H1 (cell line): Measurements from ENCODE around the gene SMIM44. TPM values are rescaled to one million over a fixed set of nuclear protein-coding genes. Genes with fewer than 3 reads are reported as not detected.

Source experiments
- CTCF ChIA-PET: fragments of 300-600 bp; sonication (Branson Sonifier 250); formaldehyde crosslinking; loops from one replicate; lab custom pipeline; 2021; ENCODE audit not compliant: partially characterized antibody; lab: Charles Lee
- POLR2A ChIA-PET: fragments of 300-600 bp; sonication (Branson Sonifier 250); formaldehyde crosslinking; loops from one replicate; lab custom pipeline; 2021; ENCODE audit warnings: inconsistent platforms; ENCODE audit not compliant: partially characterized antibody; lab: Charles Lee
- DNase-seq, 2 experiments: peaks; one replicate each; pipeline versions ENCODE4 v3.0.0 to v3.0.0-alpha.2; 2010 to 2022; ENCODE audit warnings: low spot score in 2 of 2, low read depth in 1 of 2, mixed read lengths in 1 of 2
- FAIRE-seq: peaks from 2 replicates; lab custom pipeline; 2011; peaks lifted over from hg19 to GRCh38; lab: Jason Lieb, UNC
- H2AFZ ChIP-seq: 2 replicates; pipeline ENCODE4 v1.8.1; 2012; ENCODE audit warnings: low read length, inconsistent platforms
- H2AK5ac ChIP-seq: 2 replicates; pipeline ENCODE4 v1.6.1; 2013; ENCODE audit warnings: low read depth, low read length
- H2BK120ac ChIP-seq: replicated peaks from 2 replicates; pipeline ENCODE3; 2013; ENCODE audit warnings: low read depth, low read length, inconsistent platforms
- H2BK12ac ChIP-seq: 2 replicates; pipeline ENCODE4 v1.6.1; 2013; ENCODE audit warnings: low read depth, low read length
- H2BK15ac ChIP-seq: 2 replicates; pipeline ENCODE4 v1.6.1; 2013; ENCODE audit warnings: low read length
- H2BK20ac ChIP-seq: 2 replicates; pipeline ENCODE4 v1.6.1; 2013; ENCODE audit warnings: low read length
- H2BK5ac ChIP-seq: 2 replicates; pipeline ENCODE4 v1.6.1; 2013; ENCODE audit warnings: low read depth, low read length
- H3K14ac ChIP-seq: 2 replicates; pipeline ENCODE4 v1.6.1; 2013; ENCODE audit warnings: inconsistent platforms; ENCODE audit not compliant: insufficient read length
- H3K18ac ChIP-seq: 2 replicates; pipeline ENCODE4 v1.6.1; 2013; ENCODE audit warnings: low read length; ENCODE audit errors: extremely low read depth
- H3K23ac ChIP-seq: 2 replicates; pipeline ENCODE4 v1.6.1; 2013; ENCODE audit warnings: inconsistent platforms; ENCODE audit not compliant: insufficient read length
- H3K23me2 ChIP-seq: 2 replicates; pipeline ENCODE4 v1.6.1; 2013; ENCODE audit warnings: low read depth, low read length
- H3K27ac ChIP-seq: 2 replicates; pipeline ENCODE4 v1.6.1; 2011; ENCODE audit warnings: low read depth, low read length, inconsistent platforms
- H3K27me3 ChIP-seq, 4 experiments: replicated peaks in 1 of 4; 1 replicate in 1 of 4; 2 replicates in 3 of 4; pipeline versions ENCODE4 v1.6.1 to v1.8.1; 2011 to 2013; ENCODE audit warnings: low read length in 3 of 4, mild to moderate bottlenecking in 3 of 4, inconsistent platforms in 2 of 4, mixed read lengths in 2 of 4, moderate library complexity in 1 of 4; ENCODE audit not compliant: control insufficient read depth in 3 of 4, insufficient read depth in 3 of 4; ENCODE audit errors: extremely low read depth in 1 of 4
- H3K36me3 ChIP-seq, 4 experiments: 2 replicates each; pipeline versions ENCODE4 v1.6.1 to v1.8.1; 2011 to 2013; ENCODE audit warnings: mild to moderate bottlenecking in 4 of 4, low read length in 3 of 4, moderate library complexity in 2 of 4, control low read depth in 1 of 4, inconsistent platforms in 1 of 4; ENCODE audit not compliant: insufficient read depth in 4 of 4, control insufficient read depth in 2 of 4
- H3K4ac ChIP-seq: replicated peaks from 2 replicates; pipeline ENCODE3; 2013; ENCODE audit warnings: low read length, low read depth, mixed read lengths, inconsistent platforms; ENCODE audit not compliant: insufficient read length
- H3K4me1 ChIP-seq, 4 experiments: replicated peaks in 1 of 4; 1 replicate in 1 of 4; 2 replicates in 3 of 4; pipeline versions ENCODE4 v1.6.1 to v1.8.1; 2011 to 2013; ENCODE audit warnings: low read length in 3 of 4, inconsistent platforms in 2 of 4, mixed read lengths in 1 of 4; ENCODE audit not compliant: insufficient read depth in 4 of 4, control insufficient read depth in 3 of 4
- H3K4me2 ChIP-seq, 2 experiments: 2 replicates each; pipeline versions ENCODE4 v1.6.1 to v1.8.1; 2011 to 2013; ENCODE audit warnings: low read depth in 2 of 2, low read length in 2 of 2, control low read depth in 1 of 2, inconsistent platforms in 1 of 2, mild to moderate bottlenecking in 1 of 2; ENCODE audit not compliant: insufficient read depth in 1 of 2
- H3K4me3 ChIP-seq, 4 experiments: fragments of 200-600, 300-600 bp in 1 of 4; sonication (generic), shearing (Covaris generic), sonication (Bioruptor Twin) in 1 of 4; 2 replicates each; pipeline versions ENCODE4 v1.5.1 to v1.8.1; 2011 to 2016; ENCODE audit warnings: low read length in 4 of 4, low read depth in 3 of 4, control low read depth in 2 of 4, inconsistent platforms in 2 of 4, mild to moderate bottlenecking in 2 of 4, mixed read lengths in 1 of 4, moderate library complexity in 1 of 4; ENCODE audit not compliant: insufficient read depth in 2 of 4; ENCODE audit errors: extremely low read depth in 1 of 4
- H3K56ac ChIP-seq: replicated peaks from 2 replicates; pipeline ENCODE3; 2013; ENCODE audit warnings: low read depth, mild to moderate bottlenecking, mixed read lengths, low read length, inconsistent platforms; ENCODE audit not compliant: insufficient read length
- H3K79me1 ChIP-seq: 2 replicates; pipeline ENCODE4 v1.6.1; 2013; ENCODE audit warnings: low read depth, low read length, control low read depth
- H3K79me2 ChIP-seq, 2 experiments: 2 replicates each; pipeline versions ENCODE4 v1.6.1 to v1.8.1; 2012 to 2013; ENCODE audit warnings: low read length in 2 of 2, mild to moderate bottlenecking in 2 of 2, inconsistent platforms in 1 of 2; ENCODE audit not compliant: insufficient read depth in 2 of 2, control insufficient read depth in 1 of 2
- H3K9ac ChIP-seq, 4 experiments: replicated peaks in 1 of 4; 1 replicate in 1 of 4; 2 replicates in 3 of 4; pipeline versions ENCODE4 v1.6.1 to v1.8.1; 2011 to 2013; ENCODE audit warnings: low read depth in 3 of 4, low read length in 3 of 4, control low read depth in 2 of 4, mild to moderate bottlenecking in 2 of 4, moderate library complexity in 2 of 4, inconsistent platforms in 1 of 4; ENCODE audit errors: extremely low read depth in 1 of 4
- H3K9me3 ChIP-seq, 2 experiments: 2 replicates each; pipeline versions ENCODE4 v1.6.1 to v1.8.1; 2012 to 2013; ENCODE audit warnings: mild to moderate bottlenecking in 2 of 2, moderate library complexity in 2 of 2, control low read depth in 1 of 2, inconsistent platforms in 1 of 2, low read depth in 1 of 2, low read length in 1 of 2, mixed read lengths in 1 of 2; ENCODE audit not compliant: insufficient read depth in 2 of 2
- H4K20me1 ChIP-seq, 2 experiments: replicated peaks in 1 of 2; 2 replicates each; pipeline versions ENCODE3 to v1.8.1; 2011 to 2013; ENCODE audit warnings: inconsistent platforms in 2 of 2, low read length in 2 of 2, mild to moderate bottlenecking in 1 of 2; ENCODE audit not compliant: insufficient read depth in 2 of 2, control insufficient read depth in 1 of 2
- H4K5ac ChIP-seq: 2 replicates; pipeline ENCODE4 v1.6.1; 2013; ENCODE audit warnings: low read length, low read depth, mixed read lengths, inconsistent platforms; ENCODE audit not compliant: insufficient read length
- H4K8ac ChIP-seq: 2 replicates; pipeline ENCODE4 v1.8.0; 2013; ENCODE audit warnings: mild to moderate bottlenecking, moderate library complexity, low read length, inconsistent platforms; ENCODE audit not compliant: insufficient read depth; ENCODE audit errors: extremely low read depth
- H4K91ac ChIP-seq: replicated peaks from 2 replicates; pipeline ENCODE3; 2013; ENCODE audit warnings: low read length, mixed read lengths, inconsistent platforms; ENCODE audit not compliant: insufficient read length
- CTBP2 ChIP-seq: IDR thresholded peaks from 2 replicates; pipeline ENCODE4 v1.7.0; 2011; ENCODE audit warnings: borderline replicate concordance, mild to moderate bottlenecking, moderate library complexity, mixed read lengths, low read length; ENCODE audit not compliant: insufficient read depth, insufficient read length
- EZH2 ChIP-seq: fragments of 200-600 bp; sonication (generic); IDR thresholded peaks from 2 replicates; pipeline ENCODE4 v1.7.1; 2012; ENCODE audit warnings: low read depth, mild to moderate bottlenecking, moderate library complexity, low read length, inconsistent platforms; ENCODE audit not compliant: severe bottlenecking
- HDAC2 ChIP-seq, 2 experiments: fragments of 300-600 bp in 1 of 2; sonication (generic) in 1 of 2; IDR thresholded peaks; 2 replicates each; pipeline ENCODE4 v1.6.1; 2011 to 2012; ENCODE audit warnings: low read depth in 2 of 2, low read length in 2 of 2, mild to moderate bottlenecking in 2 of 2, moderate library complexity in 2 of 2, borderline replicate concordance in 1 of 2, inconsistent platforms in 1 of 2
- JUND ChIP-seq: IDR thresholded peaks from 2 replicates; pipeline ENCODE4 v1.6.1; 2011; ENCODE audit warnings: mild to moderate bottlenecking, improper control_type of control experiment, low read length
- KDM1A ChIP-seq: fragments of 200-600, 300-600 bp; sonication (generic); IDR thresholded peaks from 2 replicates; pipeline ENCODE4 v1.7.1; 2016; ENCODE audit warnings: mild to moderate bottlenecking, low read length, borderline replicate concordance
- NANOG ChIP-seq: IDR thresholded peaks from 2 replicates; pipeline ENCODE4 v1.6.1; 2011; ENCODE audit warnings: low read length, low read depth, mild to moderate bottlenecking, inconsistent platforms; ENCODE audit not compliant: insufficient read depth, poor library complexity, severe bottlenecking
- RNF2 ChIP-seq: fragments of 200-900, 300-1000 bp; sonication (generic); IDR thresholded peaks from 2 replicates; pipeline ENCODE4 v1.7.1; 2016; ENCODE audit warnings: borderline replicate concordance, low read depth, mild to moderate bottlenecking, antibody characterized with exemption, low read length; ENCODE audit not compliant: poor library complexity, severe bottlenecking; ENCODE audit errors: missing control alignments
- USF2 ChIP-seq: IDR thresholded peaks from 2 replicates; pipeline ENCODE4 v1.6.1; 2011; ENCODE audit warnings: low read length, improper control_type of control experiment
- WGBS, 2 experiments: shearing (Covaris generic) in 1 of 2; methylation state at CpG; one replicate each; pipeline versions ENCODE4 v1.1.6 to v1.1.7; 2013 to 2015; ENCODE audit warnings: low lambda C conversion rate in 2 of 2, mixed read lengths in 2 of 2, inconsistent platforms in 1 of 2, low coverage in 1 of 2, missing lambda C conversion rate in 1 of 2; ENCODE audit not compliant: insufficient replicate concordance in 2 of 2, insufficient coverage in 1 of 2, insufficient read length in 1 of 2; ENCODE audit errors: extremely low coverage in 1 of 2, missing lambda C conversion rate in 1 of 2; 5-methylcytosine and 5-hydroxymethylcytosine counted together
- polyA plus RNA-seq, 7 experiments: library from polyadenylated mRNA; depleted of rRNA in 3 of 7; stranded (reverse) in 5 of 7; unstranded in 2 of 7; fragments of >200 nt in 5 of 7; fragments of 200-250 nt in 2 of 7; gene quantifications; 1 replicate in 5 of 7; 2 replicates in 1 of 7; 4 replicates in 1 of 7; pipeline versions ENCODE4 v1.2.1 to v1.2.3, GENCODE V29; 2011 to 2013; ENCODE audit warnings: missing spikeins in 2 of 7, mixed read lengths in 2 of 7
- total RNA-seq: library from RNA; stranded (reverse); fragmentation: NEBNext Ultra II Directional; extraction: Animal tissue kit (Norgen Biotek cat#: 25700); gene quantifications from 2 replicates; pipeline ENCODE4 v1.2.1, GENCODE V29; 2021

Gene SMIM44
- total and polyA plus RNA-seq, 2 of the 8 experiments (the other 6 are each of a cell fraction or from before 2014, with no cell fraction given) = not detected

- H3K79me1 ChIP-seq = no peaks in the 10 kb centered on the region
- no peak overlapping the region for H3K9ac ChIP-seq
- no peak overlapping the region for H4K91ac ChIP-seq
- H2BK15ac ChIP-seq = no peak overlapping the region
- ChIA-PET CTCF (interaction anchor here (1.0 to 3.3 kb wide), 6 partner anchors 12 to 154 kb away, joined by 3 to 14 read pairs (median 5); no protein-coding TSS in a partner anchor), POLR2A (interaction anchor here (0.6 to 1.8 kb wide), 3 partner anchors 13 to 513 kb away, joined by 3 to 6 read pairs (median 3); no protein-coding TSS in a partner anchor)
- H4K20me1 ChIP-seq = peaks cover 3 to 10% of the 10 kb centered on the region in 2 experiments
- no peak overlapping the region for H2BK120ac ChIP-seq
- peaks cover 4% of the 10 kb centered on the region; the same call in 1 of the 2 replicates for H3K23me2 ChIP-seq
- no peak for FAIRE-seq
- H2BK20ac ChIP-seq = no peak overlapping the region
- no peak overlapping the region for H3K4ac ChIP-seq
- H2AFZ ChIP-seq = no peak overlapping the region
- no peak overlapping the region for H3K27ac ChIP-seq
- H4K8ac ChIP-seq = no peak overlapping the region
- no peaks in the 10 kb centered on the region; a peak in 1 of 8 replicates for H3K36me3 ChIP-seq
- peak overlapping the region in 1 of 4 experiments; percentile 48; a peak in 3 of 8 replicates for H3K4me3 ChIP-seq
- H2BK5ac ChIP-seq = no peak overlapping the region
- H3K4me1 ChIP-seq = peaks cover 0 to 24% (median 11%) of the 10 kb centered on the region in 4 experiments; a peak in 6 of 7 replicates
- no peaks in the 10 kb centered on the region for H3K79me2 ChIP-seq
- no peak overlapping the region for H3K23ac ChIP-seq
- peaks cover 17 to 48% (median 39%) of the 10 kb centered on the region in 4 experiments for H3K27me3 ChIP-seq
- no peaks in the 10 kb centered on the region for H3K9me3 ChIP-seq
- H4K5ac ChIP-seq = no peak overlapping the region
- no peak overlapping the region for H2AK5ac ChIP-seq
- no peak overlapping the region for H2BK12ac ChIP-seq
- H3K4me2 ChIP-seq = peak overlapping the region; percentile 23 to 72; a peak in 3 of 4 replicates
- WGBS, 2 experiments = 40% methylated on average over 14 of the region's 19 CpGs; no CpG with 5 or more reads in 1 of the 2 experiments
- H3K56ac ChIP-seq = no peak overlapping the region
- DNase-seq = no peak
- no peak overlapping the region for H3K14ac ChIP-seq
- H3K18ac ChIP-seq = peak overlapping the region; percentile 78; the same call in 1 of the 2 replicates
- TF ChIP-seq CTBP2 (peak; percentile 54), KDM1A (peak; percentile 97), JUND (no peak), NANOG (no peak), USF2 (no peak), HDAC2 (IDR thresholded peaks at IDR 0.05; ENCODE audit: borderline replicate concordance in 1 of 2, low read depth in 2 of 2, low read length in 2 of 2) (peak in 1 of 2 experiments; percentile 82; a peak in 1 of 4 replicates), RNF2 (no peak), EZH2 (peak; percentile 32)
Observed at GRCh38 chr19:3458229-3459088, 24.8 kb downstream of the SMIM44 start.
